Adrenal gland (tissue), 5 donors: ENCODE data around the gene ATG9A.

Experiments
- CTCF ChIP-seq, 6 experiments: fragments of 450-650 bp in 4 of 6; fragments of 200-600 bp in 2 of 6; sonication (generic) in 1 of 6; IDR thresholded peaks; 1 replicate in 5 of 6; 2 replicates in 1 of 6; pipeline versions ENCODE4 v1.5.1 to v1.8.0; 2016 to 2021; ENCODE audit warnings: antibody characterized with exemption in 6 of 6, mild to moderate bottlenecking in 2 of 6, moderate library complexity in 1 of 6
- POLR2A ChIP-seq, 2 donors: fragments of 450-650 bp; IDR thresholded peaks; one replicate each; pipeline ENCODE4 v1.6.1; 2017; ENCODE audit warnings: antibody characterized with exemption in 2 of 2, mild to moderate bottlenecking in 2 of 2, moderate library complexity in 1 of 2
- donor health status: DM: no; HTN: no; CAD: no.

- TF ChIP-seq CTCF (IDR thresholded peaks at IDR 0.05) (no peak), POLR2A (IDR thresholded peaks at IDR 0.05) (no peak)
Observed at GRCh38 chr2:219269362-219270054, 40.1 kb upstream of the ATG9A start.
